ENCODE results near the gene NBL1.
A peak's percentile ranks its signal among the peaks of the same experiment; 100 is the strongest.

- TF ChIP-seq, protein P1, sequence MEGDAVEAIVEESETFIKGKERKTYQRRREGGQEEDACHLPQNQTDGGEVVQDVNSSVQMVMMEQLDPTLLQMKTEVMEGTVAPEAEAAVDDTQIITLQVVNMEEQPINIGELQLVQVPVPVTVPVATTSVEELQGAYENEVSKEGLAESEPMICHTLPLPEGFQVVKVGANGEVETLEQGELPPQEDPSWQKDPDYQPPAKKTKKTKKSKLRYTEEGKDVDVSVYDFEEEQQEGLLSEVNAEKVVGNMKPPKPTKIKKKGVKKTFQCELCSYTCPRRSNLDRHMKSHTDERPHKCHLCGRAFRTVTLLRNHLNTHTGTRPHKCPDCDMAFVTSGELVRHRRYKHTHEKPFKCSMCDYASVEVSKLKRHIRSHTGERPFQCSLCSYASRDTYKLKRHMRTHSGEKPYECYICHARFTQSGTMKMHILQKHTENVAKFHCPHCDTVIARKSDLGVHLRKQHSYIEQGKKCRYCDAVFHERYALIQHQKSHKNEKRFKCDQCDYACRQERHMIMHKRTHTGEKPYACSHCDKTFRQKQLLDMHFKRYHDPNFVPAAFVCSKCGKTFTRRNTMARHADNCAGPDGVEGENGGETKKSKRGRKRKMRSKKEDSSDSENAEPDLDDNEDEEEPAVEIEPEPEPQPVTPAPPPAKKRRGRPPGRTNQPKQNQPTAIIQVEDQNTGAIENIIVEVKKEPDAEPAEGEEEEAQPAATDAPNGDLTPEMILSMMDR (conservative IDR thresholded peaks at IDR 0.05; ENCODE audit: low read depth in 2 of 2) = no peak
- TF ChIP-seq EZH2 (IDR thresholded peaks at IDR 0.05; ENCODE audit: low read depth, unreplicated experiment) (peak; percentile 90), POLR2AphosphoS5 (IDR thresholded peaks at IDR 0.05; ENCODE audit: low read depth) (no peak), REST (IDR thresholded peaks at IDR 0.05; ENCODE audit: unreplicated experiment) (no peak), CREB1 (CRISPR knock-in tag; IDR thresholded peaks at IDR 0.05; ENCODE audit: low read depth) (no peak), JUNB (IDR thresholded peaks at IDR 0.05; ENCODE audit: unreplicated experiment) (no peak), EZH2phosphoT487 (IDR thresholded peaks at IDR 0.05; ENCODE audit: unreplicated experiment) (peak; percentile 66)
Observed at GRCh38 chr1:19644681-19645410, 735 bp downstream of the NBL1 start.

Measured in GM23338 (cell line).